Stomach (tissue), 4 donors: ENCODE results near the gene RPP14.

Experiments
- POLR2A ChIP-seq, 4 donors: fragments of 450-650 bp; IDR thresholded peaks; one replicate each; pipeline ENCODE4 v1.6.1; 2016; ENCODE audit warnings: antibody characterized with exemption in 4 of 4, control low read depth in 2 of 4, mild to moderate bottlenecking in 1 of 4, moderate library complexity in 1 of 4
- POLR2AphosphoS5 ChIP-seq, 3 donors: sonication (generic); formaldehyde crosslinking; IDR thresholded peaks; one replicate each; pipeline ENCODE4 v1.6.1; 2016; ENCODE audit warnings: antibody characterized with exemption in 3 of 3
- TF ChIP-seq, protein P1 (sequence below), 7 experiments: fragments of 450-650 bp in 4 of 7; fragments of 200-600 bp in 3 of 7; sonication (generic) in 3 of 7; IDR thresholded peaks; one replicate each; pipeline ENCODE4 v1.5.1; 2016 to 2019; ENCODE audit warnings: antibody characterized with exemption in 7 of 7, control low read depth in 2 of 7, mild to moderate bottlenecking in 1 of 7

DNA sequence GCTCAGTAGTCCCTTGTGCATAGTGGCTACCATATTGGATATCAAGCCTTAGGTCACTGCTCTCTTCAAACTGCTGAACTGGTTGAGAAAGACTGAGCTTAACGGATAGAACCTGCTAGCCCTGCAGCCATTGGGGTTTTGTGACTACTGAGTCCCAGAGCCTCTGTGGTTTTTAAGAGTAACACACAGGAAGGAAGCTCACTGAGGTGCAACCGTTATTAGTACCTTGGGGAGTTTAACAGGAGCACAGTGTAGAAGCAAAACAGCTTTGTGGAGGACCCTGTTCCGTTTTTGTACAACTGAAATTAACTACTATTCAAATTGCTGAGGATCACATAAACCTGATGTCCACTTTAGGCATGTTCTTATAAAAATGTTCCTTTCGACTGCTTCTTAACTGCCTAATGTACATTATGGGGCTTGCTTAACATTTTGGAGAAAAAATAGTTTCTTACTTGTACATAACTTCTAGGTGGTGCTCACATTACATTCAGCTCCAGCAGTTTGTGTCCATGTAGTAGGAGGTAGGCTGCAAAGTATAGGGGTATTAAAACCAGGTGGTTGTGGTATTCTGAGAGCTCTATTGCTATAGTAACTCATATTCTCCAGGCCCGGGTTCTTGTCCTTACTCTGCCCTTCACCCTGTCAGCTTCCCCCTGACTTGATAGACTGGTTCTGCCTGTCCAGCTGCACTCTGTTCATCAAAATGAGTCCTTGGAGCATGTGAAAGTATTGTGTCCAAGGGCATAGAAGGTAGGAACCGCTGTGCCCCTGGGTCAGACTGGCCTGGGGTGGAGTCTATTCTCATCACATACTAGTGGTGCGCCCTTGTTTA, 44.0 kb downstream of the RPP14 start:
- TF ChIP-seq, protein P1, sequence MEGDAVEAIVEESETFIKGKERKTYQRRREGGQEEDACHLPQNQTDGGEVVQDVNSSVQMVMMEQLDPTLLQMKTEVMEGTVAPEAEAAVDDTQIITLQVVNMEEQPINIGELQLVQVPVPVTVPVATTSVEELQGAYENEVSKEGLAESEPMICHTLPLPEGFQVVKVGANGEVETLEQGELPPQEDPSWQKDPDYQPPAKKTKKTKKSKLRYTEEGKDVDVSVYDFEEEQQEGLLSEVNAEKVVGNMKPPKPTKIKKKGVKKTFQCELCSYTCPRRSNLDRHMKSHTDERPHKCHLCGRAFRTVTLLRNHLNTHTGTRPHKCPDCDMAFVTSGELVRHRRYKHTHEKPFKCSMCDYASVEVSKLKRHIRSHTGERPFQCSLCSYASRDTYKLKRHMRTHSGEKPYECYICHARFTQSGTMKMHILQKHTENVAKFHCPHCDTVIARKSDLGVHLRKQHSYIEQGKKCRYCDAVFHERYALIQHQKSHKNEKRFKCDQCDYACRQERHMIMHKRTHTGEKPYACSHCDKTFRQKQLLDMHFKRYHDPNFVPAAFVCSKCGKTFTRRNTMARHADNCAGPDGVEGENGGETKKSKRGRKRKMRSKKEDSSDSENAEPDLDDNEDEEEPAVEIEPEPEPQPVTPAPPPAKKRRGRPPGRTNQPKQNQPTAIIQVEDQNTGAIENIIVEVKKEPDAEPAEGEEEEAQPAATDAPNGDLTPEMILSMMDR (IDR thresholded peaks at IDR 0.05): no peak
- no peak for TF ChIP-seq POLR2A (IDR thresholded peaks at IDR 0.05)
- TF ChIP-seq POLR2AphosphoS5 (IDR thresholded peaks at IDR 0.05): peak in 1 of 3 donors; percentile 26
